HG03520 (cell line): ENCODE data around the gene GPANK1.

ENCODE experiments used
- ATAC-seq: cut with Tn5 transposase; IDR thresholded peaks from one replicate; pipeline ENCODE4 v1.9.1; 2021; ENCODE audit warnings: mild to moderate bottlenecking, moderate library complexity; ENCODE audit not compliant: unreplicated experiment

The GPANK1 gene

GRCh38 chr6:31621320-31621939 is 43.4 kb downstream of the GPANK1 start:
- ATAC-seq, result no peak

DNA sequence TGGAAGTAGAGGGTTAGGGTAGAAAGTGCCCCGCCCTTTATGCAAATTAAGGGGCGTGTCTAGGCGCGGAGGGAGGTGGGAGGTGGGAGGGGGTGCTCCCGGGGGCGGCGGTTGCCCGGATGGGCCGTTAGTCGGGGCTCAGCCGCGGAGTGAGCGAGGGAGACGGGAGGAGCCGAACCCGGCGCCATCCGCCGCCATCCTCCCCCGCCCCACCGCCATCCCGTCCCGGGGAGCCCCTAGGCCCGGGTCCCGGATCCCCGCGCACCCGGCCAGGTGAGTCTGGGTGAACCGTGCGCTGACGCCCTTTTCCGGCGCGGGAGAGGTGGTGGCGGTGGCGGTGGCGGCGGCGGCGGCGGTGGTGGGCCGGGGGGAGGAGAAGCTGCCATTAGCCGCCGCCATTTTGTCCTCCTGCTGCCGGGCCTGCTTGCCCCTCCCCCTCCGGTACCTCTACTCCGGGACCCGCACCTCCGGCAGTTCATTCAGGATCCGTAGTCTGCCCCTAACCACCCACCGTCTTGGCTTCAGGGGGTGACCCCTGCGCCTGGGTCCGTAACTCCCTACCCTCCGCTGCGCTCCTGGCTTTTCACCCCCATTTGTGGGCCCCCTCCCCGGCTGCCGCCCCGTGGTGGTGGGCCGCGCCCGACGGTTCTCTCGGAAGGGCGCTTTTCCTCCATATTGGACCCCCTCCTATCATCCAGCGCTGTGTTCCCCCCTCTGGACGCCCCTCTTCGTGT is 44.0 kb downstream of the GPANK1 start, which contains the start of gene PRRC2A:
PRRC2A (plus strand) TSS at position 130 of the 734 bp plus-strand sequence. CDS start 2,075 bp downstream, outside the sequence.
- peak; percentile 37 for ATAC-seq

GRCh38 chr6:31619805-31620585 is 44.8 kb downstream of the GPANK1 start:
- peak; percentile 67 for ATAC-seq

GRCh38 chr6:31617010-31617409 is 47.8 kb downstream of the GPANK1 start:
- no peak for ATAC-seq

- ATAC-seq, result no peak
These were observed 49.0 kb downstream of the GPANK1 start for GRCh38 chr6:31615748-31616147.

DNA sequence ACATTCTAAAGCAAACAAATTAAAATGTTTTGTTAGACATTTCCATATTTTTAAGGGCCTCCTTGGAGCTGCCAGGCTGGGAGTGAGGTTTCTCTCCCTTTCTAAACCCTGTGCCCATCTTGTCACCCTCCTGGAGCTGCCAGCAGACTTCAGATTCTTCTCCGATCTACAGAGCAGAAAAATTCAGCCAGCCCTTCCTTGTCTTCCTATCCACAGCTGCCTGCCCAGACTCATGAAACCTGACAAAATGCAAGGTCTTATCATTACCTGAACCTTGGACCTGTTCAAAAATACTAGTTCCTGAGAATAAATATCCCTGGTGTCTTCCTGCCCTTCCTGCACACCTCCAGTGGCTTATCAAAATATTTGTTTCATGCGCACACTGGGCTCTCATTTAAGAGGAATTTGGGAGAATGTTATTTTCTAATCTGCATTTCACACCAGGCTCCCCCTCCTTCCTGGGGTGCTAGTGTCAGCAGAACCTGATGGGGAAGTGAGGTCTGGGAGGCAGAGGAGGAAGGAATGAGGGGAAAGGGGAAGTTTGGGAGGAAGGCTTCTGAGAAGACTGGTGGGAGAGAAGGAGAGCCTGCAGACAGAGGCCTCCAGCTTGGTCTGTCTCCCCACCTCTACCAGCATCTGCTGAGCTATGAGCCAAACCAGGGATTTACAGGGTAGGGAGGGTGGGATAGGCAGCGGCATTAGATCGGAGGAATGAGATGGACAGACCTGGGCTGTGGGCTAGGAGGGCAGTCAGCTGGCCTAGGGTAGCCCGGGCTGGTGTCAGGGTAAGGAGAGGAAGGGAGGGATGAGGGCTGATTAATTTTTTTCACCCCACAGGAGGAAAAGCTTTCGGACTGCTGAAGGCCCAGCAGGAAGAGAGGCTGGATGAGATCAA is 49.9 kb downstream of the GPANK1 start, which contains the start of gene AIF1:
AIF1 (plus strand) TSS at position 551 of the 895 bp plus-strand sequence; CDS start at position 647, 96 bp downstream.
- ATAC-seq, result no peak

GRCh38 chr6:31614075-31614619 is 50.6 kb downstream of the GPANK1 start:
- ATAC-seq, result no peak
